SH-SY5Y (cell line): ENCODE results near the gene LYSMD4.

ENCODE experiments used
- GATA2 ChIP-seq: IDR thresholded peaks from 2 replicates; pipeline ENCODE4 v1.6.1; 2011; ENCODE audit warnings: mild to moderate bottlenecking, low read depth, low read length
- GATA3 ChIP-seq: IDR thresholded peaks from 2 replicates; pipeline ENCODE4 v1.6.1; 2011; ENCODE audit warnings: low read depth, mild to moderate bottlenecking, low read length, moderate library complexity

DNA sequence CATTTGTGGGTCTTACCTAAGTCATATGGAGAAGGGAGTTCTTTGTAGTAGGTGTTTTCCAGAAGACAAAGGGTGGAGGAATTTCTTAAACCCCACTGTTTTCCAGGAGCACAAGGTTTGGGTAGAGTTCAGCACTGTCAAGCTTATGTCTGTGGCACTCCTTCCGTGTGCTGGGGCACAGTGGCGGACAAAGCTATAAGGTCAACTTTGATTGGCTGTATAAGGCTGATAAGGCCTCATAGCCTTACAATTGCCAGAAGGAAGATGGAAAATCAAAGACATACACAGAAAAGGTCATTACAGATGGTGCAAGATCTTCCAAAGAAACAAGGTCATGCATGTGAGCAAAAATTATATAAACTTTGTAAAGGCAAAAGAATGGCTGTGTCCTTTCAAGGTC, 3.5 kb upstream of the LYSMD4 start:
- TF ChIP-seq GATA3 (no peak), GATA2 (no peak)
